Endodermal cell (in vitro differentiated cells): ENCODE measurements around the gene CUX1. TPM values are rescaled to one million over a fixed set of nuclear protein-coding genes. Genes with fewer than 3 reads are reported as not detected.

Source experiments
- DNase-seq: peaks from one replicate; pipeline ENCODE4 v3.0.0-alpha.2; 2017
- H3K27ac ChIP-seq: 2 replicates; pipeline ENCODE4 v1.5.1; 2013; ENCODE audit warnings: mild to moderate bottlenecking, low read depth, low read length, moderate library complexity
- H3K27me3 ChIP-seq: 2 replicates; pipeline ENCODE4 v1.6.1; 2013; ENCODE audit warnings: mild to moderate bottlenecking, low read length, moderate library complexity; ENCODE audit not compliant: insufficient read depth, control insufficient read depth, poor library complexity, severe bottlenecking
- H3K36me3 ChIP-seq: 2 replicates; pipeline ENCODE4 v1.7.0; 2013; ENCODE audit warnings: mild to moderate bottlenecking, low read length, moderate library complexity; ENCODE audit not compliant: control insufficient read depth, insufficient read depth
- H3K4me1 ChIP-seq: one replicate; pipeline ENCODE4 v1.7.0; 2013; ENCODE audit warnings: low read length; ENCODE audit not compliant: control insufficient read depth, insufficient read depth
- H3K4me3 ChIP-seq: 2 replicates; pipeline ENCODE4 v1.5.1; 2013; ENCODE audit warnings: mild to moderate bottlenecking, low read length, moderate library complexity
- H3K9ac ChIP-seq: 2 replicates; pipeline ENCODE4 v1.6.1; 2013; ENCODE audit warnings: mild to moderate bottlenecking, low read length, moderate library complexity; ENCODE audit not compliant: poor library complexity, severe bottlenecking; ENCODE audit errors: extremely low read depth
- H3K9me3 ChIP-seq: 2 replicates; pipeline ENCODE4 v1.6.1; 2013; ENCODE audit warnings: mild to moderate bottlenecking, low read length, moderate library complexity; ENCODE audit not compliant: control insufficient read depth
- H3K27ac Mint-ChIP-seq: 2 replicates; pipeline ENCODE4 v1.8.0; 2020; ENCODE audit warnings: mixed read lengths
- H3K27me3 Mint-ChIP-seq: 2 replicates; pipeline ENCODE4 v1.8.0; 2021; ENCODE audit warnings: mild to moderate bottlenecking, mixed read lengths; ENCODE audit not compliant: insufficient read depth
- H3K36me3 Mint-ChIP-seq: 2 replicates; pipeline ENCODE4 v1.8.0; 2020; ENCODE audit warnings: low read depth, mixed read lengths
- H3K4me1 Mint-ChIP-seq: 2 replicates; pipeline ENCODE4 v1.8.0; 2020; ENCODE audit warnings: mixed read lengths
- H3K4me3 Mint-ChIP-seq: 2 replicates; pipeline ENCODE4 v1.8.0; 2020; ENCODE audit warnings: mild to moderate bottlenecking, moderate library complexity, mixed read lengths
- H3K9me3 Mint-ChIP-seq: 2 replicates; pipeline ENCODE4 v1.8.0; 2020; ENCODE audit warnings: mild to moderate bottlenecking, mixed read lengths
- WGBS, 2 experiments: methylation state at CpG; one replicate each; pipeline versions ENCODE4 v1.1.5 to v1.1.7; 2013; ENCODE audit warnings: missing lambda C conversion rate in 2 of 2, mixed read lengths in 1 of 2; ENCODE audit not compliant: insufficient coverage in 1 of 2, insufficient read length in 1 of 2; 5-methylcytosine and 5-hydroxymethylcytosine counted together
- total RNA-seq, 2 donors: library from RNA; stranded (reverse); fragmentation: NEBNext Ultra II Directional in 1 of 2; extraction: Animal tissue kit (Norgen Biotek cat#: 25700) in 1 of 2; gene quantifications; 2 replicates in 1 of 2; 3 replicates in 1 of 2; pipeline ENCODE4 v1.2.1, GENCODE V29; 2021
- TF ChIP-seq, protein P1 (sequence below): fragments of 200-600 bp; sonication (generic); conservative IDR thresholded peaks from 2 replicates; pipeline ENCODE4 v1.5.0; 2021; ENCODE audit warnings: antibody characterized with exemption, mild to moderate bottlenecking

CUX1 gene
- total RNA-seq, 2 donors from 2014 or later: 85.1 to 108 TPM

DNA sequence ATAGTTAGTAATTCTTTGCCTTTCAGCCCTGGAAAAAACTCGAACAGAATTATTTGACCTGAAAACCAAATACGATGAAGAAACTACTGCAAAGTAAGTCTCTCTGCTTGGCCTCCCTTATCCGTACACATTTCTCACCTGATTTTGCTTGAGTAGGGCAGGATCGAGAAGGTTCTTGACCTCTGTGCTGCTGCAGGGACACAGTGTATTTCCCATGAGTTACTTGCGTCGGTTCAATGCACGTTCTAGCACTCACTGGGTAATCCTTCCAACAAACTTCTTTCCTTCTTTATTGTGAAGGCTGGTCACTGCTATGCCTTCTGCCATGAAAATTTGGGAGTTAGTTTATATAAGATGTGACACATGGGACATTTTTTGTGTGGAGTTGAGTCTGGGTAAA, 297.8 kb downstream of the CUX1 start:
- no peak for DNase-seq
- Histone ChIP-seq H3K9me3 (no peaks in the 10 kb centered on the region), H3K27ac (no peak overlapping the region), H3K27me3 (no peaks in the 10 kb centered on the region), H3K36me3 (peaks cover 57% of the 10 kb centered on the region), H3K9ac (no peak overlapping the region), H3K4me3 (no peak overlapping the region), H3K4me1 (no peaks in the 10 kb centered on the region)
- H3K9me3 Mint-ChIP-seq: no peaks in the 10 kb centered on the region
- 86 to 89% methylated on average over 7 of the region's 7 CpGs for WGBS, 2 experiments
- peak overlapping the region; percentile 16 for H3K27ac Mint-ChIP-seq
- H3K4me1 Mint-ChIP-seq: no peaks in the 10 kb centered on the region
- H3K27me3 Mint-ChIP-seq: no peaks in the 10 kb centered on the region
- H3K4me3 Mint-ChIP-seq: no peak overlapping the region
- peaks cover 70% of the 10 kb centered on the region for H3K36me3 Mint-ChIP-seq
- TF ChIP-seq, protein P1, sequence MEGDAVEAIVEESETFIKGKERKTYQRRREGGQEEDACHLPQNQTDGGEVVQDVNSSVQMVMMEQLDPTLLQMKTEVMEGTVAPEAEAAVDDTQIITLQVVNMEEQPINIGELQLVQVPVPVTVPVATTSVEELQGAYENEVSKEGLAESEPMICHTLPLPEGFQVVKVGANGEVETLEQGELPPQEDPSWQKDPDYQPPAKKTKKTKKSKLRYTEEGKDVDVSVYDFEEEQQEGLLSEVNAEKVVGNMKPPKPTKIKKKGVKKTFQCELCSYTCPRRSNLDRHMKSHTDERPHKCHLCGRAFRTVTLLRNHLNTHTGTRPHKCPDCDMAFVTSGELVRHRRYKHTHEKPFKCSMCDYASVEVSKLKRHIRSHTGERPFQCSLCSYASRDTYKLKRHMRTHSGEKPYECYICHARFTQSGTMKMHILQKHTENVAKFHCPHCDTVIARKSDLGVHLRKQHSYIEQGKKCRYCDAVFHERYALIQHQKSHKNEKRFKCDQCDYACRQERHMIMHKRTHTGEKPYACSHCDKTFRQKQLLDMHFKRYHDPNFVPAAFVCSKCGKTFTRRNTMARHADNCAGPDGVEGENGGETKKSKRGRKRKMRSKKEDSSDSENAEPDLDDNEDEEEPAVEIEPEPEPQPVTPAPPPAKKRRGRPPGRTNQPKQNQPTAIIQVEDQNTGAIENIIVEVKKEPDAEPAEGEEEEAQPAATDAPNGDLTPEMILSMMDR: no peak

DNA sequence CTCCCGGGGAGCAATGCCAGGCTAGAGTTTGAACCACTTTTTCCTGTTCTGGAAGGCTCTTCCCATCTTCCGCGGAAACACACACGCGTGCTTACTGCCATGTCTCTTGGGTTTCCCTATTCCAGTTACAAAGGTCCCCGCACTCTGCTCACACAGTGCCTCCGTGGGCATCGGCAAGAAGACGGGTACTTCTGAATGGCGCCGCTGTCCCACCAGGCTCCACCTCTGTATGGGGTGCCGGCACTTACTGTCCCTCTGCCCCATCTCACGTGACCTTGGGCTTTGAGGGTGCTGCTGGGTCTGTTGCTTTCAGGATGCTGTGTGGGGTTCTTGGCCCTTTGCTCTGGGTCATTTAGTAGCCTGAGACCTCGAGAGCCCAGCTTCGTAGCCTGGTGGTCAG, 298.5 kb downstream of the CUX1 start:
- Histone ChIP-seq H3K9ac (no peak overlapping the region), H3K4me1 (no peaks in the 10 kb centered on the region), H3K27ac (no peak overlapping the region), H3K36me3 (peaks cover 54% of the 10 kb centered on the region), H3K9me3 (no peaks in the 10 kb centered on the region), H3K4me3 (no peak overlapping the region), H3K27me3 (no peaks in the 10 kb centered on the region)
- no peaks in the 10 kb centered on the region for H3K9me3 Mint-ChIP-seq
- 97% methylated on average over 11 to 15 of the region's 15 CpGs for WGBS, 2 experiments
- TF ChIP-seq, protein P1: no peak
- DNase-seq: no peak
- H3K36me3 Mint-ChIP-seq: peaks cover 74% of the 10 kb centered on the region
- H3K4me3 Mint-ChIP-seq: no peak overlapping the region
- H3K27ac Mint-ChIP-seq: peak overlapping the region; percentile 3
- no peaks in the 10 kb centered on the region for H3K27me3 Mint-ChIP-seq
- no peaks in the 10 kb centered on the region for H3K4me1 Mint-ChIP-seq

DNA sequence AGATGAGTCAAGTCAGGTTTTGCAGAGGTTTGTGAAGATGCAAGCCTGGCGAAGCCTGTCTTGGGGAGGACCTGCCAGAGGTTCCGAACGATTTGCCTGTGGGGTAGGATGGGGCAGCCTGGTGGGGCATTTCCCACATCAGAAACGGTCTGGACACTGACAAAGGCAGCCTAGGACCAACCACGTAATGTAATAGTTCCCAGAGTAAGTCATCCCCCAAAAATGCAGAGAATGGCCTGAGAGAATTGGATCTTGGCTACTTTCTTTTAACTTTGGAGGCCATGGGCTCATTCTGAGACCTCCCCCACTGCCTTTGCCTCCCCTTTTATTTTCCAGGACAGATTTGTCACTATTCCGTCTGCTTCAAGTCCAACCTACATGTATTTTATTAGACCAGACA, 300.3 kb downstream of the CUX1 start:
- Histone ChIP-seq H3K27ac (no peak overlapping the region), H3K4me1 (no peaks in the 10 kb centered on the region), H3K27me3 (no peaks in the 10 kb centered on the region), H3K36me3 (peaks cover 50% of the 10 kb centered on the region), H3K9ac (no peak overlapping the region), H3K4me3 (no peak overlapping the region), H3K9me3 (no peaks in the 10 kb centered on the region)
- peaks cover 72% of the 10 kb centered on the region for H3K36me3 Mint-ChIP-seq
- no peak for DNase-seq
- no peaks in the 10 kb centered on the region for H3K9me3 Mint-ChIP-seq
- TF ChIP-seq, protein P1: no peak
- peaks cover 4% of the 10 kb centered on the region for H3K4me1 Mint-ChIP-seq
- H3K27me3 Mint-ChIP-seq: no peaks in the 10 kb centered on the region
- 91 to 93% methylated on average over 5 to 6 of the region's 6 CpGs for WGBS, 2 experiments
- H3K4me3 Mint-ChIP-seq: no peak overlapping the region
- peak overlapping the region; percentile 17 for H3K27ac Mint-ChIP-seq
